HUES6 (cell line): ENCODE results near the gene THOC2.
A peak's percentile ranks its signal among the peaks of the same experiment; 100 is the strongest.
"Not testable (repeated sequence)": the region's sequence is repeated elsewhere in the genome, so short reads cannot be mapped to it uniquely, and the experiment has no call there.

ENCODE experiments used
- H3K27ac ChIP-seq: 2 replicates; pipeline ENCODE4 v1.7.0; 2013; ENCODE audit warnings: low read depth, mild to moderate bottlenecking, low read length, inconsistent platforms
- H3K27me3 ChIP-seq: 2 replicates; pipeline ENCODE4 v1.6.1; 2013; ENCODE audit warnings: low read length; ENCODE audit not compliant: control insufficient read depth, insufficient read depth
- H3K36me3 ChIP-seq: 2 replicates; pipeline ENCODE4 v1.6.1; 2013; ENCODE audit warnings: low read length; ENCODE audit not compliant: control insufficient read depth, insufficient read depth
- H3K4me1 ChIP-seq: 2 replicates; pipeline ENCODE4 v1.6.1; 2013; ENCODE audit warnings: low read length; ENCODE audit not compliant: control insufficient read depth, insufficient read depth
- H3K4me3 ChIP-seq: 2 replicates; pipeline ENCODE4 v1.5.1; 2013; ENCODE audit warnings: low read depth, low read length
- H3K9ac ChIP-seq: one replicate; pipeline ENCODE4 v1.6.1; 2013; ENCODE audit warnings: mild to moderate bottlenecking, low read length
- H3K9me3 ChIP-seq: 2 replicates; pipeline ENCODE4 v1.6.1; 2013; ENCODE audit warnings: low read depth, low read length; ENCODE audit not compliant: control insufficient read depth, insufficient read depth

THOC2 gene

DNA sequence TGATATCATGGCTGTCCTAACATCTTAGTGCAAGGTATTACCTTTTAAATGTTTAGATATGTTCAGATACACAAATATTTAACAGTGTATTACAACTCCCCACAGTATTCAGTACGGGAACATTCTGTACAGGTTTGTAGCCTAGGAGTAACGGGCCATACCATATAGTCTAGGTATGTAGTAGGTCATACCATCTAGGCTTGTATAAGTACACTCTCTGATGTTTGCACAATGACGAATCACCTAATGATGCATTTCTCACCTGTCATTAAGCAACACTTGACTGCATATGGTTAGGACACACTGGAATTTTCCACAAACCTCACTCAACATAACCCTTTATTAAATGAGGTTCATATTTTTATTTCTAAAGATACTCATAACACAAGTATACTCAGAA, 67.7 kb downstream of the THOC2 start:
- no peaks in the 10 kb centered on the region for H3K27me3 ChIP-seq
- no peak overlapping the region for H3K4me3 ChIP-seq
- no peak overlapping the region for H3K9ac ChIP-seq
- H3K36me3 ChIP-seq, result peaks cover 47% of the 10 kb centered on the region
- no peak overlapping the region for H3K27ac ChIP-seq
- H3K4me1 ChIP-seq, result no peaks in the 10 kb centered on the region
- H3K9me3 ChIP-seq, result no peaks in the 10 kb centered on the region

DNA sequence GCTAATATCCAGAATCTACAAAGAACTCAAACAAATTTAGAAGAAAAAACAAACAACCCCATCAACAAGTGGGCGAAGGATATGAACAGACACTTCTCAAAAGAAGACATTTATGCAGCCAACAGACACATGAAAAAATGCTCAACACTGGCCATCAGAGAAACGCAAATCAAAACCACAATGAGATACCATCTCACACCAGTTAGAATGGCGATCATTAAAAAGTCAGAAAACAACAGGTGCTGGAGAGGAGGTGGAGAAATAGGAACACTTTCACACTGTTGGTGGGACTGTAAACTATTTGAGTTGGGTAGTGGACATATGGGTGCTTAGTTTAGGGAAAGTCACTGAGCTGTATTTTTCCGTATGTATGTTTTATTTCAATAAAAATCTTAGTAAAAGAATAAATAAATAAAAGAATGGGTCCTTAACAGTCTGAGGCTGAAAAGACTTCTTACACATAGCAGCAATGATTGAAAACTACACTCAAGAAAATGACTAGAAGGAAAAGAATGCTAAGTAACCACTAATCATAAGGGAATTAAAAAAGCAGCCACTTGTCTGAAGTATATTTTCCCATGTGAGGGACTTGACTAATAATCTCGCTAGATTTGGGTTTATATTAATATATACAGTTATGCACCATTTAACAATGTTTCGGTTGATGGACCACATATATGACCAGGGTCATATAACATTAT, 68.2 kb downstream of the THOC2 start:
- H3K4me3 ChIP-seq, H3K27me3 ChIP-seq, H3K9ac ChIP-seq, H3K9me3 ChIP-seq, H3K27ac ChIP-seq, H3K4me1 ChIP-seq: not testable (repeated sequence)
- H3K36me3 ChIP-seq, result peaks cover 47% of the 10 kb centered on the region

DNA sequence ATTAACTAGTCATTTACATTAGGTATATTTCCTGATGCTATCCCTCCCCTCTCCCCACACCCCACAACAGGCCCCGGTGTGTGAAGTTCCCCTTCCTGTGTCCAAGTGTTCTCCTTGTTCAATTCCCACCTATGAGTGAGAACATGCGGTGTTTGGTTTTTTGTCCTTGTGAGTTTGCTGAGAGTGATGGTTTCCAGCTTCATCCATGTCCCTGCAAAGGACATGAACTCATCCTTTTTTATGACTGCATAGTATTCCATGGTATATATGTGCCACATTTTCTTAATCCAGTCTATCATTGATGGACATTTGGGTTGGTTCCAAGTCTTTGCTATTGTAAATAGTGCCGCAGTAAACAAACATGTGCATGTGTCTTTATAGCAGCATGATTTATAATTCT, 69.1 kb downstream of the THOC2 start:
- H3K27me3 ChIP-seq, H3K9ac ChIP-seq, H3K4me1 ChIP-seq, H3K4me3 ChIP-seq, H3K9me3 ChIP-seq, H3K27ac ChIP-seq: not testable (repeated sequence)
- peaks cover 45% of the 10 kb centered on the region for H3K36me3 ChIP-seq

DNA sequence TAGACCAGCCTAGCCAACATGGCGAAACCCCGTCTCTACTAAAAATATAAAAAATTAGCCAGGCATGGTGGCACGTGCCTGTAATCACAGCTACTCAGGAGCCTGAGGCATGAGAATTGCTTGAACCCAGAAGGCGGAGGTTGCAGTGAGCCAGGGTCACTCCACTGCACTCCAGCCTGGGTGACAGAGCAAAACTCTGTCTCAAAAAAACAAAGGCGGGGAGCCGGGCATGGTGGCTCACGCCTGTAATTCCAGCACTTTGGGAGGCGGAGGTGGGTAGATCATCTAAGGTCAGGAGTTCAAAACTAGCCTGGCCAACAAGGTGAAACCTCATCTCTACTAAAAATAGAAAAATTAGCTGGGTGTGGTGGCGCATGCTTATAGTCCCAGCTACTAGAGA, 76.3 kb downstream of the THOC2 start:
- not testable (repeated sequence) for H3K4me3 ChIP-seq, H3K36me3 ChIP-seq, H3K9me3 ChIP-seq, H3K27ac ChIP-seq, H3K27me3 ChIP-seq, H3K9ac ChIP-seq, H3K4me1 ChIP-seq

DNA sequence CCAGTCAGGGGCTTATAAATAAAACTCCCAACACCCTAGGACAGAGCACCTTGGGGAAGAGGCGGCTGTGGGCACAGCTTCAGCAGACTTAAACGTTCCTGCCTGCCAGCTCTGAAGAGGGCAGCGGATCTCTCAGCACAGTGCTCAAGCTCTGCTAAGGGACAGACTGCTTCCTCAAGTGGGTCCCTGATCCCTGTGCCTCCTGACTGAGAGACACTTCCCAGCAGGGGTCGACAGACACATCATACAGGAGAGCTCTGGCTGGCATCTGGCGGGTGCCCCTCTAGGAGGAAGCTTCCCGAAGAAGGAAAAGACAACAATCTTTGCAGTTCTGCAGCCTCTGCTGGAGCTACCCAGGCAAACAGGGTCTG, 84.1 kb downstream of the THOC2 start:
- not testable (repeated sequence) for H3K9ac ChIP-seq, H3K27ac ChIP-seq, H3K27me3 ChIP-seq, H3K36me3 ChIP-seq, H3K9me3 ChIP-seq
- peaks cover 14% of the 10 kb centered on the region for H3K4me1 ChIP-seq
- H3K4me3 ChIP-seq, result peak overlapping the region; percentile 52

DNA sequence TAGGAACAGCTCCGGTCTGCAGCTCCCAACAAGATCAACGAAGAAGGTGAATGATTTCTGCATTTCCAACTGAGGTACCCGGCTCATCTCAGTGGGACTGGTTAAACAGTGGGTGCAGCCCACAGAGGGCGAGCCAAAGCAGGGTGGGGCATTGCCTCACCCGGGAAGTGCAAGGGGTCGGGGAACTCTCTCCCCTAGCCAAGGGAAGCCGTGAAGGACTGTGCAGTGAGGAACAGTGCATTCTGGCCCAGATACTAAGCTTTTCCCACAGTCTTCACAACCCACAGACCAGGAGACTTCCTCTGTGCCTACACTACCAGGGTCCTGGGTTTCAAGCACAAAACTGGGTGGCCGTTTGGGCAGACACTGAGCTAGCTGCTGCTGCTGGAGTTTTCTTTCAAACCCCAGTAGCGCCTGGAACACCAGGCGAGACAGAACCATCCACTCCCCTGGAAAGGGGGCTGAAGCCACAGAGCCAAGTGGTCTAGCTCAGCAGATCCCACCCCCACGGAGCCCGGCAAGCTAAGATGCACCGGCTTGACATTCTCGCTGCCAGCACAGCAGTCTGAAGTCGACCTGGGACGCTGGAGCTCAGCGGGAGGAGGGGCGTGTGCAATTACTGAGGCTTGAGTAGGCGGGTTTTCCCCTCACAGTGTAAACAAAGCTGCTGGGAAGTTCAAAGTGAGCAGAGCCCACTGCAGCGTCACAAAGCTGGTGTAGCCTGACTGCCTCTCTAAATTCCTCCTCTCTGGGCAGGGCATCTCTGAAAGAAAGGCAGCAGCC, 84.6 kb downstream of the THOC2 start:
- Histone ChIP-seq H3K4me3 (peak overlapping the region; percentile 52), H3K4me1 (peaks cover 14% of the 10 kb centered on the region), H3K9me3 (no peaks in the 10 kb centered on the region), H3K27me3 (no peaks in the 10 kb centered on the region), H3K27ac (no peak overlapping the region), H3K36me3 (peaks cover 6% of the 10 kb centered on the region; the same call in 1 of the 2 replicates), H3K9ac (peak overlapping the region; percentile 64)

DNA sequence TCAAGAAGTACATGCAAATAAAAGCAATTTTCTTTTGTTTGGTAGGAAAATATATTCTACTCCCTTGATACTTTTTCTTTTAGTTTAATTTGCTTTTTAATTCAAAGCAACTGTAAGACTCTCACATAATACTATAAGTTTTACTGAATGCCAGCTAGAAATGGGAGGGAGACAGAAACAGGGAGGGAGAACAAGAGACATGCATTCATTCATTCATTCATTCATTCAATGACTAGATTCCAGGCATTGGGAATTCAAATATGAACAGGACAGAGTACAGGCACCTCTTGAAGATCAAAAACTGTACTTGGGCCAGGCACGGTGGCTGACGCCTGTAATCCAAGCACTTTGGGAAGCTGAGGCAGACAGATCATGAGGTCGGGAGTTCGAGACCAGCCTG, 85.6 kb downstream of the THOC2 start:
- H3K4me1 ChIP-seq, result peaks cover 14% of the 10 kb centered on the region
- no peaks in the 10 kb centered on the region for H3K27me3 ChIP-seq
- peaks cover 6% of the 10 kb centered on the region; the same call in 1 of the 2 replicates for H3K36me3 ChIP-seq
- H3K27ac ChIP-seq, result no peak overlapping the region
- H3K9ac ChIP-seq, result no peak overlapping the region
- no peak overlapping the region for H3K4me3 ChIP-seq
- no peaks in the 10 kb centered on the region for H3K9me3 ChIP-seq

DNA sequence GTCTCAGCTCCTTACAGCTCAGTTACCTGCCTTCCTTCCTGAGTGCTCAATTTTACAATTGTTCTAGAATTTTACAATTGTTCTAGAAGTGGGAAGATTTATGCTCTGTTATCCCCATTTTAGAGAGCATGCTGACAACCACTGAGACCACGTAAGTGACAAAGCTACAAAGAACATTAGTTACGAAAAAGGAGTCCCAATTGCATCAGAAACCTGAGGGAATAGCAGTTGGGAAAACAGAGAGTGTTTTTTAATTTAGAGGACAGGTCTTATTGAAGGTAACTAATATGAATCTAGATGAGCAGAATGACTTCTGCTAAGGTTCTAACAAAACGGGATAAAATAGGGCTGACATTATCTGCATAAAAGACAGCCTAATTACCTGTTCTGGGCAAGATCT, 103.3 kb downstream of the THOC2 start:
- no peaks in the 10 kb centered on the region for H3K9me3 ChIP-seq

DNA sequence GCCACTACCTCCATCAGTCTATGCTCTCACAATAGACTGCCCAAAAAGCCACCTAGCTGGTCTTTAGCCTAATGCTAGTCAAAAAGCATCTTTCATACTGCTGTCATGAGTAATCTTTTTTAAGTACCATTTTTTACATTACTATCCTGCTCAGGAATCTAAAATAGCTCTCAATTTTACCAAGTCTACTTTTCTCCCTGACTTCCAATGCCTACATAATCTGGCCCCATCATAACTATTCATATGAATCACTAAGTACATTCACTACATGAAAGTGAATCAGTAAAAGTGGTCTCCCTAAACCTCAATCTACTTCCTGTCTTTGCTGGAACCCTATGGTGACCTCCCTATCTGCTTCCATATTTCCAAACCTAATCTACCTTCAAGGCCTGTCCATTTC, 105.9 kb downstream of the THOC2 start:
- Histone ChIP-seq H3K4me1 (no peaks in the 10 kb centered on the region), H3K27ac (no peak overlapping the region), H3K9me3 (no peaks in the 10 kb centered on the region), H3K27me3 (no peaks in the 10 kb centered on the region), H3K36me3 (peaks cover 77% of the 10 kb centered on the region), H3K9ac (no peak overlapping the region), H3K4me3 (no peak overlapping the region)

More for the DNA sequence above, 103.3 kb downstream of the THOC2 start:
- Histone ChIP-seq H3K27ac (no peak overlapping the region), H3K4me3 (no peak overlapping the region), H3K4me1 (no peaks in the 10 kb centered on the region), H3K36me3 (peaks cover 69% of the 10 kb centered on the region), H3K27me3 (no peaks in the 10 kb centered on the region), H3K9ac (no peak overlapping the region)

DNA sequence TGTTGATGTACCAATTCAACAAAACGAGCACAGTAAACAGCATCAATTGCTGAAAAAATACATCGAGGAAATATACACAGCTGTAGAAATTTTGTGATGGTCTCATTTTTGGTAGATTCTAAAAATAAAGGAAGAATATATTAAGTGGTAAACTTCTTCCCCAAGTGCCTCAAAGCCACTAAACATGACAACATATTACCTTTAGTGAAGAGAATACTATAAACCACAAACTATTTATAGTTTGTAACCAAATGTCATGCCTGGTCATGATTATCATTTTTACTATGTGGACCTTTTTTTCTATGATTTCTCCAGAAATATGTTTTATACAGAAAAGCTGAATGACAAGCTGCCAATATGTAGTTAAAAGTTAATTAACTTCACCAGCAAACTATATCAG, 106.9 kb downstream of the THOC2 start:
- Histone ChIP-seq H3K9ac (no peak overlapping the region), H3K27me3 (no peaks in the 10 kb centered on the region), H3K27ac (no peak overlapping the region), H3K36me3 (peaks cover 71% of the 10 kb centered on the region), H3K4me1 (no peaks in the 10 kb centered on the region), H3K4me3 (no peak overlapping the region), H3K9me3 (no peaks in the 10 kb centered on the region)

DNA sequence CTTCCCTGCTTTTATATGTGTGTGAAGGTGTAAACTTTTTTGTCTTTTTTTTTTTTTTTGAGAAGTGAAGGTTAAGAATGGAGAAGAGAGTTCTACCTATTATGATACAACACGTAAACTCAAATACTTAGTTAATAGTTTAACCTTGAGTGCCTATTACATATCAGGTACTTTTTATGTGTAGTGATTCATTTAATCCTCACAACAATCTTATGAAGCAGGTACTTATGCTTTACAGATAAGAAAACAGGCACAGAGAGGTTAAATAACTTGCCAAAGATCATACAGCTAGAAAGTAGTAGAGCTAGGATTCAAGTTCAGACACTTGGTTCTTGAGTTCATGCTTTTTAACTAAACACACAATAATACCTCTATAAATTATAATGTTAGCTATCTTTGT, 107.4 kb downstream of the THOC2 start:
- H3K9ac ChIP-seq, result no peak overlapping the region
- peaks cover 69% of the 10 kb centered on the region for H3K36me3 ChIP-seq
- no peaks in the 10 kb centered on the region for H3K4me1 ChIP-seq
- H3K4me3 ChIP-seq, result no peak overlapping the region
- no peaks in the 10 kb centered on the region for H3K9me3 ChIP-seq
- H3K27ac ChIP-seq, result no peak overlapping the region
- no peaks in the 10 kb centered on the region for H3K27me3 ChIP-seq
